Measurements from ENCODE around the gene UPP1.

- TF ChIP-seq MAX (IDR thresholded peaks at IDR 0.05; ENCODE audit: low read depth, low read length) (no peak), CTCF (IDR thresholded peaks at IDR 0.05; ENCODE audit: low read depth, low read length) (no peak), MYC (IDR thresholded peaks at IDR 0.05; ENCODE audit: low read depth, low read length) (no peak), POLR2A (IDR thresholded peaks at IDR 0.05; ENCODE audit: extremely low read depth, insufficient read length) (no peak)
These were observed 55.3 kb downstream of the UPP1 start for GRCh38 chr7:48144291-48144768.

Data from NB4 (cell line).